ENCODE data around the gene CFAP251. TPM values are rescaled to one million over a fixed set of nuclear protein-coding genes. Genes with fewer than 3 reads are reported as not detected.

The CFAP251 gene
- total RNA-seq, 1 experiment from 2014 or later: 3.8 TPM

- H3K4me3 Mint-ChIP-seq (ENCODE audit: low read depth, unreplicated experiment): no peak overlapping the region
- no TSS peak for BruUV-seq (replicated peaks)
- H3K27me3 Mint-ChIP-seq (ENCODE audit: unreplicated experiment): no peaks in the 10 kb centered on the region
- CTCF ChIA-PET: interaction anchor here (1.2 to 1.6 kb wide), 2 partner anchors 12 to 20 kb away, joined by 3 to 5 read pairs; no protein-coding TSS in a partner anchor
- H3K4me1 Mint-ChIP-seq (ENCODE audit: low read depth, unreplicated experiment): no peaks in the 10 kb centered on the region
- no peak for DNase-seq
- no peaks in the 10 kb centered on the region for H3K36me3 Mint-ChIP-seq (ENCODE audit: insufficient read depth, unreplicated experiment)
- intact Hi-C loops (cut with micrococcal nuclease; ENCODE audit: unreplicated experiment): no loop called here
- no peak overlapping the region for H3K27ac Mint-ChIP-seq (ENCODE audit: unreplicated experiment)
- H3K9me3 Mint-ChIP-seq (ENCODE audit: low read depth, unreplicated experiment): peaks cover 4% of the 10 kb centered on the region
- TF ChIP-seq CTCF (IDR thresholded peaks at IDR 0.05; ENCODE audit: unreplicated experiment): no peak
These were observed 85.5 kb downstream of the CFAP251 start for GRCh38 chr12:122003651-122004611.

- no peak for DNase-seq
- Mint-ChIP-seq H3K4me3 (ENCODE audit: low read depth, unreplicated experiment) (no peak overlapping the region), H3K27me3 (ENCODE audit: unreplicated experiment) (no peaks in the 10 kb centered on the region), H3K4me1 (ENCODE audit: low read depth, unreplicated experiment) (no peaks in the 10 kb centered on the region), H3K36me3 (ENCODE audit: insufficient read depth, unreplicated experiment) (no peaks in the 10 kb centered on the region), H3K27ac (ENCODE audit: unreplicated experiment) (no peak overlapping the region), H3K9me3 (ENCODE audit: low read depth, unreplicated experiment) (peaks cover 3% of the 10 kb centered on the region)
- intact Hi-C loops (cut with micrococcal nuclease; ENCODE audit: unreplicated experiment): no loop called here
- no peak for TF ChIP-seq CTCF (IDR thresholded peaks at IDR 0.05; ENCODE audit: unreplicated experiment)
- CTCF ChIA-PET: interaction anchor here (1.2 kb wide), 1 partner anchor 19 kb away, joined by 3 read pairs; no protein-coding TSS in a partner anchor
- BruUV-seq (replicated peaks): no TSS peak
These were observed 86.3 kb downstream of the CFAP251 start for GRCh38 chr12:122004633-122005071.

GRCh38 chr12:122005252-122005776, 86.9 kb downstream of the CFAP251 start:
- Mint-ChIP-seq H3K27ac (ENCODE audit: unreplicated experiment) (no peak overlapping the region), H3K9me3 (ENCODE audit: low read depth, unreplicated experiment) (no peaks in the 10 kb centered on the region), H3K4me1 (ENCODE audit: low read depth, unreplicated experiment) (no peaks in the 10 kb centered on the region), H3K27me3 (ENCODE audit: unreplicated experiment) (no peaks in the 10 kb centered on the region), H3K36me3 (ENCODE audit: insufficient read depth, unreplicated experiment) (no peaks in the 10 kb centered on the region), H3K4me3 (ENCODE audit: low read depth, unreplicated experiment) (no peak overlapping the region)
- no TSS peak for BruUV-seq (replicated peaks)
- CTCF ChIA-PET: interaction anchor here (1.2 kb wide), 1 partner anchor 18 kb away, joined by 3 read pairs; no protein-coding TSS in a partner anchor
- no peak for TF ChIP-seq CTCF (IDR thresholded peaks at IDR 0.05; ENCODE audit: unreplicated experiment)
- intact Hi-C loops (cut with micrococcal nuclease; ENCODE audit: unreplicated experiment): no loop called here
- no peak for DNase-seq

GRCh38 chr12:122006186-122006926, 88.0 kb downstream of the CFAP251 start:
- Mint-ChIP-seq H3K36me3 (ENCODE audit: insufficient read depth, unreplicated experiment) (no peaks in the 10 kb centered on the region), H3K4me1 (ENCODE audit: low read depth, unreplicated experiment) (no peaks in the 10 kb centered on the region), H3K9me3 (ENCODE audit: low read depth, unreplicated experiment) (no peaks in the 10 kb centered on the region), H3K27me3 (ENCODE audit: unreplicated experiment) (no peaks in the 10 kb centered on the region), H3K4me3 (ENCODE audit: low read depth, unreplicated experiment) (no peak overlapping the region), H3K27ac (ENCODE audit: unreplicated experiment) (no peak overlapping the region)
- CTCF ChIA-PET: interaction anchor here (0.6 to 0.7 kb wide), 5 partner anchors 9 to 851 kb away, joined by 3 to 8 read pairs (median 4); no protein-coding TSS in a partner anchor
- no TSS peak for BruUV-seq (replicated peaks)
- TF ChIP-seq CTCF (IDR thresholded peaks at IDR 0.05; ENCODE audit: unreplicated experiment): no peak
- intact Hi-C loops (cut with micrococcal nuclease; ENCODE audit: unreplicated experiment): no loop called here
- no peak for DNase-seq

Data from Calu3 (cell line).